IMR-90 (cell line): ENCODE measurements around the gene PBRM1. TPM values are rescaled to one million over a fixed set of nuclear protein-coding genes. Genes with fewer than 3 reads are reported as not detected.
A peak's percentile ranks its signal among the peaks of the same experiment; 100 is the strongest.

Experiments
- ATAC-seq: fragments of 200-7000 bp; cut with Tn5 transposase; 2 replicates; pipeline ENCODE4 v1.9.1; 2020; ENCODE audit warnings: low read depth, mild to moderate bottlenecking, moderate library complexity
- BruUV-seq: library from RNA; stranded (reverse); fragments of 400-500 nt; replicated peaks from 2 replicates; lab custom pipeline; 2021; lab: Mats Ljungman, UMichigan
- CTCF ChIA-PET: fragments of 300-600 bp; formaldehyde crosslinking; extraction: SDS; loops from one replicate; lab custom pipeline; 2021; ENCODE audit warnings: antibody characterized with exemption; lab: Yijun Ruan, JAX
- POLR2A ChIA-PET: fragments of 300-600 bp; sonication (Branson Sonifier 250); formaldehyde crosslinking; loops from one replicate; lab custom pipeline; 2022; ENCODE audit warnings: antibody characterized with exemption; ENCODE audit not compliant: unreplicated experiment; lab: Charles Lee
- DNase-seq: peaks from one replicate; pipeline ENCODE4 v3.0.0; 2013
- H2AFZ ChIP-seq: replicated peaks from 2 replicates; pipeline ENCODE3; 2013; ENCODE audit warnings: low read length, mild to moderate bottlenecking; ENCODE audit not compliant: poor library complexity
- H2AK5ac ChIP-seq: 2 replicates; pipeline ENCODE4 v1.6.1; 2013; ENCODE audit warnings: low read depth, low read length, inconsistent platforms
- H2AK9ac ChIP-seq: replicated peaks from 2 replicates; pipeline ENCODE3; 2013; ENCODE audit warnings: mild to moderate bottlenecking, low read depth, low read length, moderate library complexity; ENCODE audit not compliant: poor library complexity
- H2BK120ac ChIP-seq: 2 replicates; pipeline ENCODE4 v1.6.1; 2013; ENCODE audit warnings: low read depth, low read length, inconsistent platforms
- H2BK15ac ChIP-seq: 3 replicates; pipeline ENCODE4 v1.6.1; 2013; ENCODE audit warnings: low read depth, low read length, inconsistent platforms
- H2BK20ac ChIP-seq: 2 replicates; pipeline ENCODE4 v1.6.1; 2013; ENCODE audit warnings: low read depth, mild to moderate bottlenecking, inconsistent platforms, low read length, moderate library complexity
- H2BK5ac ChIP-seq: 2 replicates; pipeline ENCODE4 v1.6.1; 2013; ENCODE audit warnings: mild to moderate bottlenecking, low read depth, low read length, inconsistent platforms; ENCODE audit not compliant: poor library complexity, severe bottlenecking
- H3K14ac ChIP-seq: replicated peaks from 2 replicates; pipeline ENCODE4 v1.6.1; 2013; ENCODE audit warnings: low read depth, low read length, inconsistent platforms
- H3K18ac ChIP-seq: 2 replicates; pipeline ENCODE4 v1.6.1; 2013; ENCODE audit warnings: low read depth, low read length, control low read depth
- H3K23ac ChIP-seq: 2 replicates; pipeline ENCODE4 v1.6.1; 2013; ENCODE audit warnings: low read depth, low read length, inconsistent platforms
- H3K27ac ChIP-seq: 2 replicates; pipeline ENCODE4 v1.5.1; 2013; ENCODE audit warnings: mild to moderate bottlenecking, control low read depth, low read length; ENCODE audit not compliant: insufficient read depth
- H3K27me3 ChIP-seq: 2 replicates; pipeline ENCODE4 v1.6.1; 2013; ENCODE audit warnings: low read length; ENCODE audit not compliant: control insufficient read depth, insufficient read depth
- H3K36me3 ChIP-seq: 2 replicates; pipeline ENCODE4 v1.6.1; 2013; ENCODE audit warnings: low read length, mixed read lengths; ENCODE audit not compliant: control insufficient read depth, insufficient read depth
- H3K4ac ChIP-seq: 2 replicates; pipeline ENCODE4 v1.6.1; 2013; ENCODE audit warnings: low read depth, low read length, inconsistent platforms
- H3K4me1 ChIP-seq: 2 replicates; pipeline ENCODE4 v1.6.1; 2013; ENCODE audit warnings: low read length, mixed read lengths; ENCODE audit not compliant: control insufficient read depth, insufficient read depth
- H3K4me2 ChIP-seq: 2 replicates; pipeline ENCODE4 v1.6.1; 2013; ENCODE audit warnings: low read depth, mild to moderate bottlenecking, control low read depth, low read length, moderate library complexity
- H3K4me3 ChIP-seq: 2 replicates; pipeline ENCODE4 v1.5.1; 2013; ENCODE audit warnings: low read depth, mild to moderate bottlenecking, control low read depth, low read length, moderate library complexity; ENCODE audit not compliant: insufficient read depth
- H3K56ac ChIP-seq: 2 replicates; pipeline ENCODE4 v1.6.1; 2013; ENCODE audit warnings: low read length, inconsistent platforms; ENCODE audit not compliant: insufficient read depth; ENCODE audit errors: extremely low read depth
- H3K79me1 ChIP-seq, 2 experiments: 2 replicates each; pipeline ENCODE4 v1.6.1; 2013; ENCODE audit warnings: low read length in 2 of 2, inconsistent platforms in 1 of 2, low read depth in 1 of 2
- H3K9ac ChIP-seq: 2 replicates; pipeline ENCODE4 v1.6.1; 2013; ENCODE audit warnings: low read depth, low read length, control low read depth
- H3K9me1 ChIP-seq: 2 replicates; pipeline ENCODE4 v1.6.1; 2013; ENCODE audit warnings: low read length, inconsistent platforms; ENCODE audit not compliant: insufficient read depth
- H3K9me3 ChIP-seq: 2 replicates; pipeline ENCODE4 v1.6.1; 2013; ENCODE audit warnings: low read length; ENCODE audit not compliant: control insufficient read depth, insufficient read depth
- H4K20me1 ChIP-seq: 2 replicates; pipeline ENCODE4 v1.6.1; 2013; ENCODE audit warnings: low read length, inconsistent platforms; ENCODE audit not compliant: insufficient read depth
- H4K5ac ChIP-seq: 2 replicates; pipeline ENCODE4 v1.6.1; 2013; ENCODE audit warnings: mild to moderate bottlenecking, low read depth, low read length, control low read depth
- H4K8ac ChIP-seq, 2 experiments: 2 replicates each; pipeline ENCODE4 v1.6.1; 2013; ENCODE audit warnings: low read depth in 2 of 2, low read length in 2 of 2, control low read depth in 1 of 2, inconsistent platforms in 1 of 2
- H4K91ac ChIP-seq: 2 replicates; pipeline ENCODE4 v1.6.1; 2013; ENCODE audit warnings: low read depth, low read length, inconsistent platforms; ENCODE audit not compliant: insufficient read depth
- BHLHE40 ChIP-seq: fragments of 150-350 bp; IDR thresholded peaks from 2 replicates; pipeline ENCODE4 v1.6.1; 2016; ENCODE audit warnings: mild to moderate bottlenecking, low read depth, low read length
- CEBPB ChIP-seq: IDR thresholded peaks from 2 replicates; pipeline ENCODE4 v1.6.1; 2012; ENCODE audit warnings: low read depth, low read length, improper control_type of control experiment
- CHD1 ChIP-seq: IDR thresholded peaks from 2 replicates; pipeline ENCODE4 v1.6.1; 2012; ENCODE audit warnings: low read depth, low read length, improper control_type of control experiment
- CTCF ChIP-seq: conservative IDR thresholded peaks from 2 replicates; pipeline ENCODE4 v1.5.1; 2012; ENCODE audit warnings: mild to moderate bottlenecking, low read depth, low read length, improper control_type of control experiment
- ELK1 ChIP-seq: fragments of 150-350 bp; IDR thresholded peaks from 2 replicates; pipeline ENCODE4 v1.6.1; 2016; ENCODE audit warnings: low read depth, mild to moderate bottlenecking, low read length, moderate library complexity, borderline replicate concordance
- FOS ChIP-seq: fragments of 150-350 bp; IDR thresholded peaks from 2 replicates; pipeline ENCODE4 v1.6.1; 2016; ENCODE audit warnings: low read depth, low read length
- MAFK ChIP-seq: IDR thresholded peaks from 2 replicates; pipeline ENCODE4 v1.6.1; 2012; ENCODE audit warnings: low read depth, low read length, improper control_type of control experiment
- MAZ ChIP-seq: IDR thresholded peaks from 2 replicates; pipeline ENCODE4 v1.6.1; 2012; ENCODE audit warnings: low read depth, mild to moderate bottlenecking, low read length, improper control_type of control experiment, moderate library complexity, borderline replicate concordance
- MXI1 ChIP-seq: IDR thresholded peaks from 2 replicates; pipeline ENCODE4 v1.6.1; 2012; ENCODE audit warnings: low read depth, mild to moderate bottlenecking, low read length, moderate library complexity, borderline replicate concordance
- NFE2L2 ChIP-seq: fragments of 150-350 bp; IDR thresholded peaks from 2 replicates; pipeline ENCODE4 v1.6.1; 2016; ENCODE audit warnings: low read depth, mild to moderate bottlenecking, low read length
- POLR2A ChIP-seq: IDR thresholded peaks from 2 replicates; pipeline ENCODE4 v1.6.1; 2012; ENCODE audit warnings: mild to moderate bottlenecking, low read depth, low read length
- RAD21 ChIP-seq: IDR thresholded peaks from 2 replicates; pipeline ENCODE4 v1.6.1; 2012; ENCODE audit warnings: low read length, improper control_type of control experiment
- RCOR1 ChIP-seq: IDR thresholded peaks from 2 replicates; pipeline ENCODE4 v1.6.1; 2012; ENCODE audit warnings: mild to moderate bottlenecking, low read length, improper control_type of control experiment; ENCODE audit not compliant: insufficient replicate concordance
- RFX5 ChIP-seq: IDR thresholded peaks from 2 replicates; pipeline ENCODE4 v1.8.0; 2012; ENCODE audit warnings: low read depth, mild to moderate bottlenecking, low read length, moderate library complexity
- SMC3 ChIP-seq: fragments of 150-350 bp; IDR thresholded peaks from 2 replicates; pipeline ENCODE4 v1.6.1; 2016; ENCODE audit warnings: low read depth, mild to moderate bottlenecking, antibody characterized with exemption, low read length, moderate library complexity
- USF2 ChIP-seq: fragments of 150-350 bp; IDR thresholded peaks from 2 replicates; pipeline ENCODE4 v1.6.1; 2017; ENCODE audit warnings: mild to moderate bottlenecking, antibody characterized with exemption, low read length, low read depth
- WGBS, 2 experiments: methylation state at CpG; one replicate each; pipeline versions ENCODE4 v1.1.5 to v1.1.7; 2013; ENCODE audit warnings: missing lambda C conversion rate in 2 of 2; ENCODE audit not compliant: insufficient read length in 1 of 2; ENCODE audit errors: extremely low coverage in 2 of 2; 5-methylcytosine and 5-hydroxymethylcytosine counted together
- dilution Hi-C: fragments of 300-500 bp; cut with HindIII; formaldehyde crosslinking; loops from one replicate; pipeline ENCODE4 v1.14.3; 2018; ENCODE audit warnings: low sequenced_read_pairs; ENCODE audit not compliant: unreplicated experiment
- in situ Hi-C: fragments of 300-500 bp; cut with MboI; formaldehyde crosslinking; loops from 3 replicates; pipeline ENCODE4 v1.14.3; 2019; ENCODE audit warnings: low sequenced_read_pairs, inconsistent platforms, mixed read lengths
- intact Hi-C: fragments of 100-400 bp; cut with micrococcal nuclease; formaldehyde crosslinking; loops from 2 replicates; pipeline ENCODE4 v1.10.0; 2022
- polyA plus RNA-seq, 3 experiments: library from polyadenylated mRNA; depleted of rRNA; stranded (reverse); fragments of >200 nt; gene quantifications; 2 replicates each; pipeline ENCODE4 v1.2.3, GENCODE V29; 2012; ENCODE audit warnings: low replicate concordance in 1 of 3
- total RNA-seq: library from RNA; depleted of rRNA; stranded (reverse); fragments of >200 nt; gene quantifications from 2 replicates; pipeline ENCODE4 v1.2.3, GENCODE V29; 2012

The PBRM1 gene
- total and polyA plus RNA-seq, 2 of the 4 experiments (the other 2 are of a cell fraction), result 16.5 to 72.6 TPM

- H2BK5ac ChIP-seq, result no peak overlapping the region
- H2AK9ac ChIP-seq, result peak overlapping the region; percentile 21
- intact Hi-C loops (no loop called here), in situ Hi-C loops (no loop called here), dilution Hi-C loops (no loop called here)
- no peak overlapping the region for H3K4me2 ChIP-seq
- no peak for TF ChIP-seq CTCF
- TF ChIP-seq CHD1, result no peak
- no peak for TF ChIP-seq MAFK
- TF ChIP-seq NFE2L2, result no peak
- TF ChIP-seq RAD21, result no peak
- TF ChIP-seq FOS, result no peak
- no peak for TF ChIP-seq POLR2A
- no peak for TF ChIP-seq BHLHE40
- TF ChIP-seq MAZ, result no peak
- no peak for TF ChIP-seq ELK1
- no peak for TF ChIP-seq RCOR1
- no peak for TF ChIP-seq SMC3
- no peak for TF ChIP-seq CEBPB
- no peak for TF ChIP-seq RFX5
- no peak for TF ChIP-seq MXI1
- no peak for TF ChIP-seq USF2
- no peak overlapping the region for H3K4ac ChIP-seq
- no peak overlapping the region for H2BK15ac ChIP-seq
- H4K5ac ChIP-seq, result no peak overlapping the region
- no peak overlapping the region for H2AFZ ChIP-seq
- ATAC-seq (no peak), DNase-seq (no peak)
- H3K79me1 ChIP-seq, result peaks cover 25 to 75% of the 10 kb centered on the region in 2 experiments
- H2AK5ac ChIP-seq, result no peak overlapping the region; the same call in 1 of the 2 replicates
- H4K91ac ChIP-seq, result no peak overlapping the region
- no peak overlapping the region for H3K4me3 ChIP-seq
- H3K36me3 ChIP-seq, result peaks cover 8% of the 10 kb centered on the region
- POLR2A ChIA-PET, result no interaction called here
- no peak overlapping the region for H3K56ac ChIP-seq
- peaks cover 26% of the 10 kb centered on the region for H4K20me1 ChIP-seq
- H3K9me3 ChIP-seq, result no peaks in the 10 kb centered on the region
- CTCF ChIA-PET, result no interaction called here
- H3K23ac ChIP-seq, result no peak overlapping the region
- no peak overlapping the region for H4K8ac ChIP-seq
- H3K4me1 ChIP-seq, result peaks cover 15% of the 10 kb centered on the region
- no peak overlapping the region for H2BK20ac ChIP-seq
- 89% methylated on average over 5 of the region's 5 CpGs; no CpG with 5 or more reads in 1 of the 2 experiments for WGBS, 2 experiments
- H3K9ac ChIP-seq, result no peak overlapping the region
- H3K27me3 ChIP-seq, result no peaks in the 10 kb centered on the region
- no peak overlapping the region for H3K18ac ChIP-seq
- H3K14ac ChIP-seq, result no peak overlapping the region
- peaks cover 22% of the 10 kb centered on the region for H3K9me1 ChIP-seq
- BruUV-seq, result no TSS peak
- no peak overlapping the region for H3K27ac ChIP-seq
- H2BK120ac ChIP-seq, result no peak overlapping the region
Observed at GRCh38 chr3:52539010-52539653, 146.6 kb downstream of the PBRM1 start.
